Smooth muscle cell (in vitro differentiated cells): ENCODE measurements around the gene REPIN1. TPM values are rescaled to one million over a fixed set of nuclear protein-coding genes. Genes with fewer than 3 reads are reported as not detected.

Source experiments
- DNase-seq: peaks from one replicate; lab custom pipeline; 2025; ENCODE audit not compliant: unreplicated experiment; lab: John Stamatoyannopoulos, UW
- H2AFZ ChIP-seq: fragments of 200-600 bp; sonication (generic); 2 replicates; pipeline ENCODE4 v1.6.0; 2016; ENCODE audit warnings: antibody characterized with exemption, low read depth, mild to moderate bottlenecking
- H3F3A ChIP-seq: fragments of 200-600 bp; sonication (generic); 2 replicates; pipeline ENCODE4 v1.6.0; 2017; ENCODE audit warnings: antibody characterized with exemption, low read depth
- H3K27ac ChIP-seq: fragments of 200-600 bp; sonication (generic); 2 replicates; pipeline ENCODE4 v1.5.1; 2016; ENCODE audit warnings: low read depth, mild to moderate bottlenecking
- H3K27me3 ChIP-seq: fragments of 200-600 bp; sonication (generic); 2 replicates; pipeline ENCODE4 v1.6.1; 2016; ENCODE audit warnings: low read depth, mild to moderate bottlenecking
- H3K36me3 ChIP-seq: fragments of 200-600 bp; sonication (generic); 2 replicates; pipeline ENCODE4 v1.5.1; 2016; ENCODE audit warnings: low read depth
- H3K4me1 ChIP-seq: fragments of 200-600 bp; sonication (generic); 2 replicates; pipeline ENCODE4 v1.5.1; 2016; ENCODE audit warnings: low read depth
- H3K4me2 ChIP-seq: fragments of 200-600 bp; sonication (generic); 2 replicates; pipeline ENCODE4 v1.6.0; 2016; ENCODE audit warnings: mild to moderate bottlenecking
- H3K4me3 ChIP-seq: fragments of 200-600 bp; sonication (generic); 2 replicates; pipeline ENCODE4 v1.5.1; 2016; ENCODE audit warnings: mild to moderate bottlenecking
- H3K79me2 ChIP-seq: fragments of 200-600 bp; sonication (generic); 2 replicates; pipeline ENCODE4 v1.6.0; 2016; ENCODE audit warnings: low read depth, mild to moderate bottlenecking
- H3K9ac ChIP-seq: fragments of 200-600 bp; sonication (generic); 2 replicates; pipeline ENCODE4 v1.6.0; 2016; ENCODE audit warnings: low read depth
- H3K9me3 ChIP-seq: fragments of 200-600 bp; sonication (generic); replicated peaks from 2 replicates; pipeline ENCODE4 v1.5.1; 2016; ENCODE audit warnings: low read depth
- H4K20me1 ChIP-seq: fragments of 200-600 bp; sonication (generic); 2 replicates; pipeline ENCODE4 v1.6.0; 2016; ENCODE audit warnings: low read depth
- CTCF ChIP-seq: fragments of 200-600 bp; sonication (generic); IDR thresholded peaks from 2 replicates; pipeline ENCODE4 v1.5.1; 2017; ENCODE audit warnings: borderline replicate concordance, mild to moderate bottlenecking, antibody characterized with exemption; ENCODE audit not compliant: insufficient read depth, poor library complexity, severe bottlenecking
- WGBS: methylation state at CpG from one replicate; pipeline ENCODE4 v1.1.7; 2016; ENCODE audit warnings: low lambda C conversion rate; 5-methylcytosine and 5-hydroxymethylcytosine counted together
- polyA plus RNA-seq: library from polyadenylated mRNA; unstranded; fragments of >200 nt; fragmentation: Nextera tagmentation; extraction: Ambion mirVana; gene quantifications from 2 replicates; pipeline ENCODE4 v1.2.1, GENCODE V29; 2016
- total RNA-seq: library from RNA; depleted of rRNA; stranded (reverse); fragments of >200 nt; gene quantifications from 2 replicates; pipeline ENCODE4 v1.2.3, GENCODE V29; 2014

Gene REPIN1
- total and polyA plus RNA-seq, 2 experiments from 2014 or later, result 55.5 to 60.9 TPM

- H3K27me3 ChIP-seq, result no peaks in the 10 kb centered on the region
- peak within 1 kb of the TSS; percentile 63 for H3K4me3 ChIP-seq
- H3K4me2 ChIP-seq, result peak within 1 kb of the TSS; percentile 92
- peaks cover 14% of the 10 kb centered on the region for H3K4me1 ChIP-seq
- H3F3A ChIP-seq, result no peaks in the 10 kb centered on the region
- peak within 1 kb of the TSS; percentile 47 for H3K9ac ChIP-seq
- peak; percentile 18 for TF ChIP-seq CTCF
- 15% methylated on average over 81 of the region's 82 CpGs for WGBS
- H3K27ac ChIP-seq, result peak within 1 kb of the TSS; percentile 35
- H4K20me1 ChIP-seq, result no peaks in the 10 kb centered on the region
- peak within 1 kb of the TSS; percentile 98 for H2AFZ ChIP-seq
- no peaks in the 10 kb centered on the region for H3K9me3 ChIP-seq
- no peaks in the 10 kb centered on the region for H3K36me3 ChIP-seq
- no peaks in the 10 kb centered on the region for H3K79me2 ChIP-seq
- no peak for DNase-seq
These were observed 45.6 kb upstream of the REPIN1 start, which contains the start of the genes ACTR3C and LRRC61 for GRCh38 chr7:150322833-150323681. ACTR3C (minus strand) TSS chr7:150323545; CDS start chr7:150295296, 28,249 bp downstream. LRRC61 (plus strand) TSS chr7:150323355; CDS start chr7:150336862, 13,507 bp downstream.

GRCh38 chr7:150323682-150324372 lies 44.8 kb upstream of the REPIN1 start:
- H3K27me3 ChIP-seq, result no peaks in the 10 kb centered on the region
- no peak overlapping the region for H3K27ac ChIP-seq
- H3K4me2 ChIP-seq, result peak overlapping the region; percentile 92
- H3K36me3 ChIP-seq, result no peaks in the 10 kb centered on the region
- peak overlapping the region; percentile 63 for H3K4me3 ChIP-seq
- H3F3A ChIP-seq, result no peaks in the 10 kb centered on the region
- TF ChIP-seq CTCF, result no peak
- H3K79me2 ChIP-seq, result no peaks in the 10 kb centered on the region
- H3K9ac ChIP-seq, result peak overlapping the region; percentile 47
- peaks cover 13% of the 10 kb centered on the region for H3K4me1 ChIP-seq
- H4K20me1 ChIP-seq, result no peaks in the 10 kb centered on the region
- no peaks in the 10 kb centered on the region for H3K9me3 ChIP-seq
- peak overlapping the region; percentile 98 for H2AFZ ChIP-seq
- WGBS, result 24% methylated on average over 16 of the region's 16 CpGs
- no peak for DNase-seq

DNA sequence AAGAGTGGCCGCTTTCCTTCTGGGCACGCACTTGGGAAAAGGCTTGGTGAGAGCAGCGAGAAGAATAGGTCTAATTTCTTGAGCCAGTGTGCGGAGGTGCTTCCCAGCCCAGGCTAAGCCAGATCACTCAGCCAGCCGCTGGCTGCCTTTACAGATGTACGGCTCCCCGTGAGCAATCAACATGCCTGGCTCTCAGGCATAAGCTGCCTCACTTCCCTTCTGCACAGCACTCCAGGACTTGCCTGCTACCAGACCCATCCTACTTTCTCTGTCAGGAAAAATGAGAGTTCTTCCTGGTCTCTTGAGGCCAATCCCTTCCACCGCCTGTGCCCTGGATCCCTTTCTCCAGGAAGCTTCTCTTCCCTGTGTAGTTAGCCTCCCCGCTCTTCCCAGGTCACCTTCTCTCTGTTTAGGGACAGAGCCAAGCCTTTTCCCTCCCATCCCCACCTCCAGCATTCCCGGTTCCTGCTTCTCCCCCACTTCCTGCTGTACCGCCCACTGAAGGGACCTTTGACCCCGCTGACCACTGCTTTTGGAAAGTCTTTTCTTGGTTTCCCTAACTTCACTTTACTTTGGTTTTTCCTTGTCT lies 44.2 kb upstream of the REPIN1 start:
- Histone ChIP-seq H3F3A (no peaks in the 10 kb centered on the region), H3K4me3 (peak overlapping the region; percentile 63), H3K4me2 (peak overlapping the region; percentile 92), H2AFZ (peak overlapping the region; percentile 98), H3K9me3 (no peaks in the 10 kb centered on the region), H3K4me1 (peaks cover 13% of the 10 kb centered on the region), H3K9ac (no peak overlapping the region), H3K27ac (peak overlapping the region; percentile 7), H3K36me3 (no peaks in the 10 kb centered on the region), H3K27me3 (no peaks in the 10 kb centered on the region), H4K20me1 (no peaks in the 10 kb centered on the region), H3K79me2 (no peaks in the 10 kb centered on the region)
- TF ChIP-seq CTCF, result no peak
- 43% methylated on average over 12 of the region's 12 CpGs for WGBS
- DNase-seq, result no peak
